Sigmoid colon (tissue), 7 donors: ENCODE data around the gene PCGF2. TPM values are rescaled to one million over a fixed set of nuclear protein-coding genes. Genes with fewer than 3 reads are reported as not detected.
"Not testable (repeated sequence)": the region's sequence is repeated elsewhere in the genome, so short reads cannot be mapped to it uniquely, and the experiment has no call there.

Experiments used
- DNase-seq: peaks from one replicate; pipeline ENCODE4 v3.0.0-alpha.2; 2019
- H3K27ac ChIP-seq, 4 donors: fragments of 200-600 bp; sonication (generic); one replicate each; pipeline ENCODE4 v1.5.1; 2016 to 2019; ENCODE audit warnings: mild to moderate bottlenecking in 1 of 4
- H3K27me3 ChIP-seq, 3 donors: fragments of 200-600 bp; sonication (generic); one replicate each; pipeline ENCODE4 v1.5.1; 2019; ENCODE audit warnings: mild to moderate bottlenecking in 1 of 3
- H3K36me3 ChIP-seq, 4 donors: fragments of 200-600 bp; sonication (generic); one replicate each; pipeline ENCODE4 v1.5.1; 2016 to 2019
- H3K4me1 ChIP-seq, 4 donors: fragments of 200-600 bp; sonication (generic); one replicate each; pipeline ENCODE4 v1.5.1; 2017 to 2019
- H3K4me3 ChIP-seq, 4 donors: fragments of 200-600 bp; sonication (generic); one replicate each; pipeline ENCODE4 v1.5.1; 2017 to 2019; ENCODE audit warnings: mild to moderate bottlenecking in 2 of 4, moderate library complexity in 1 of 4
- H3K9me3 ChIP-seq, 4 donors: fragments of 200-600 bp in 3 of 4; sonication (generic) in 3 of 4; one replicate each; pipeline versions ENCODE4 v1.5.1 to v1.6.1; 2013 to 2019
- CTCF ChIP-seq, 4 experiments: fragments of 450-650 bp in 3 of 4; fragments of 200-600 bp in 1 of 4; IDR thresholded peaks; one replicate each; pipeline ENCODE4 v1.5.1; 2016 to 2019; ENCODE audit warnings: antibody characterized with exemption in 4 of 4, mild to moderate bottlenecking in 3 of 4, moderate library complexity in 2 of 4
- EP300 ChIP-seq, 4 donors: sonication (generic); formaldehyde crosslinking; IDR thresholded peaks; one replicate each; pipeline ENCODE4 v1.6.1; 2017; ENCODE audit warnings: antibody characterized with exemption in 4 of 4
- POLR2A ChIP-seq, 2 donors: fragments of 450-650 bp; IDR thresholded peaks; one replicate each; pipeline ENCODE4 v1.6.1; 2016; ENCODE audit warnings: antibody characterized with exemption in 2 of 2, mild to moderate bottlenecking in 2 of 2, moderate library complexity in 2 of 2
- POLR2AphosphoS5 ChIP-seq, 4 donors: sonication (generic); formaldehyde crosslinking; IDR thresholded peaks; one replicate each; pipeline ENCODE4 v1.6.1; 2017; ENCODE audit warnings: antibody characterized with exemption in 4 of 4
- WGBS, 2 donors: extraction: QIAGEN DNeasy Blood & Tissue Kit; methylation state at CpG; one replicate each; pipeline ENCODE4 v1.1.7; 2013; 5-methylcytosine and 5-hydroxymethylcytosine counted together
- intact Hi-C: fragments of 100-400 bp; cut with DNase I; formaldehyde crosslinking; loops from one replicate; pipeline ENCODE4 v1.15.1; 2023
- polyA plus RNA-seq, 3 donors: library from polyadenylated mRNA; stranded (reverse); fragments of 200-250 nt; gene quantifications; one replicate each; pipeline ENCODE4 v1.2.3, GENCODE V29; 2013
- total RNA-seq, 4 donors: library from RNA; depleted of rRNA; stranded (reverse); fragments of >200 nt; gene quantifications; one replicate each; pipeline ENCODE4 v1.1.0, GENCODE V29; 2016
- donor health status: healthy with polysubstance abuse.
- donor health status: Bipolar disorder and iron deficiency.
- donor health status: healthy.

The PCGF2 gene
- total and polyA plus RNA-seq, 7 donors: 4.3 to 32.6 (median 8.9) TPM

- H3K36me3 ChIP-seq: peaks cover 0 to 7% (median 3%) of the 10 kb centered on the region in 4 donors
- no peak overlapping the region for H3K27ac ChIP-seq
- no peak overlapping the region for H3K4me3 ChIP-seq
- no peaks in the 10 kb centered on the region for H3K27me3 ChIP-seq
- intact Hi-C loops: no loop called here
- 95 to 97% methylated on average over 5 of the region's 5 CpGs for WGBS, 2 donors
- no peak for DNase-seq
- TF ChIP-seq POLR2A (IDR thresholded peaks at IDR 0.05) (no peak), CTCF (IDR thresholded peaks at IDR 0.05) (no peak), POLR2AphosphoS5 (IDR thresholded peaks at IDR 0.05) (no peak), EP300 (IDR thresholded peaks at IDR 0.05) (no peak)
- H3K9me3 ChIP-seq: no peaks in the 10 kb centered on the region
- H3K4me1 ChIP-seq: peaks cover 0 to 35% (median 30%) of the 10 kb centered on the region in 4 donors
Observed at GRCh38 chr17:38794221-38794620, 46.1 kb upstream of the PCGF2 start.

GRCh38 chr17:38791162-38791561, 43.0 kb upstream of the PCGF2 start:
- no peak for DNase-seq

GRCh38 chr17:38790148-38790707, 42.1 kb upstream of the PCGF2 start:
- H3K9me3 ChIP-seq, intact Hi-C loops, H3K27ac ChIP-seq, H3K4me3 ChIP-seq, DNase-seq, H3K27me3 ChIP-seq: not testable (repeated sequence)
- peaks cover 0 to 14% (median 6%) of the 10 kb centered on the region in 4 donors for H3K4me1 ChIP-seq
- WGBS, 2 donors: 86% methylated on average over 13 of the region's 13 CpGs
- H3K36me3 ChIP-seq: peaks cover 12 to 23% (median 17%) of the 10 kb centered on the region in 4 donors

More at GRCh38 chr17:38791162-38791561, 43.0 kb upstream of the PCGF2 start:
- no peak overlapping the region for H3K27ac ChIP-seq
- H3K4me3 ChIP-seq: no peak overlapping the region
- TF ChIP-seq POLR2AphosphoS5 (IDR thresholded peaks at IDR 0.05) (no peak), POLR2A (IDR thresholded peaks at IDR 0.05) (no peak), CTCF (IDR thresholded peaks at IDR 0.05) (no peak), EP300 (IDR thresholded peaks at IDR 0.05) (no peak)
- no peaks in the 10 kb centered on the region for H3K27me3 ChIP-seq
- H3K36me3 ChIP-seq: peaks cover 3 to 15% (median 9%) of the 10 kb centered on the region in 4 donors
- no peaks in the 10 kb centered on the region for H3K9me3 ChIP-seq
- 97 to 98% methylated on average over 5 of the region's 5 CpGs for WGBS, 2 donors
- intact Hi-C loops: no loop called here
- peaks cover 0 to 14% (median 8%) of the 10 kb centered on the region in 4 donors for H3K4me1 ChIP-seq

- TF ChIP-seq POLR2A (IDR thresholded peaks at IDR 0.05): no peak
- TF ChIP-seq CTCF (IDR thresholded peaks at IDR 0.05): no peak
- TF ChIP-seq POLR2AphosphoS5 (IDR thresholded peaks at IDR 0.05): no peak
- TF ChIP-seq EP300 (IDR thresholded peaks at IDR 0.05): no peak
- Histone ChIP-seq H3K36me3 (peaks cover 23 to 33% (median 28%) of the 10 kb centered on the region in 4 donors), H3K9me3 (no peaks in the 10 kb centered on the region), H3K27ac (no peak overlapping the region), H3K4me3 (no peak overlapping the region), H3K4me1 (peaks cover 0 to 14% (median 6%) of the 10 kb centered on the region in 4 donors), H3K27me3 (no peaks in the 10 kb centered on the region)
- DNase-seq: no peak
- intact Hi-C loops: no loop called here
- 21 to 30% methylated on average over 1 of the region's 1 CpG for WGBS, 2 donors
Observed at GRCh38 chr17:38789185-38789584, 41.0 kb upstream of the PCGF2 start.

GRCh38 chr17:38787999-38788398, 39.9 kb upstream of the PCGF2 start:
- intact Hi-C loops, H3K4me3 ChIP-seq, H3K9me3 ChIP-seq, H3K27me3 ChIP-seq, H3K27ac ChIP-seq, DNase-seq: not testable (repeated sequence)
- H3K36me3 ChIP-seq: peaks cover 27 to 44% (median 35%) of the 10 kb centered on the region in 4 donors
- peaks cover 0 to 14% (median 6%) of the 10 kb centered on the region in 4 donors for H3K4me1 ChIP-seq
- WGBS, 2 donors: 97 to 98% methylated on average over 4 of the region's 4 CpGs

GRCh38 chr17:38786372-38786771, 38.2 kb upstream of the PCGF2 start:
- no peak for DNase-seq
- Histone ChIP-seq H3K4me1 (peaks cover 0 to 14% (median 6%) of the 10 kb centered on the region in 4 donors), H3K9me3 (no peaks in the 10 kb centered on the region), H3K27me3 (no peaks in the 10 kb centered on the region), H3K36me3 (peaks cover 42 to 54% (median 44%) of the 10 kb centered on the region in 4 donors), H3K27ac (no peak overlapping the region), H3K4me3 (no peak overlapping the region)
- TF ChIP-seq EP300 (IDR thresholded peaks at IDR 0.05) (no peak), POLR2A (IDR thresholded peaks at IDR 0.05) (no peak)
- WGBS, 2 donors: 79 to 89% methylated on average over 6 of the region's 6 CpGs
- intact Hi-C loops: no loop called here
